Endothelial cell of umbilical vein (primary cell): ENCODE measurements around the gene KCNH5. TPM values are rescaled to one million over a fixed set of nuclear protein-coding genes. Genes with fewer than 3 reads are reported as not detected.

ENCODE experiments used
- BruUV-seq: library from RNA; stranded (reverse); fragments of 400-500 nt; replicated peaks from 2 replicates; lab custom pipeline; 2021; lab: Mats Ljungman, UMichigan
- CTCF ChIA-PET: fragments of 300-600, 350-600 bp; sonication (Branson Sonifier 250); formaldehyde crosslinking; loops from one replicate; lab custom pipeline; 2021; ENCODE audit warnings: antibody characterized with exemption, inconsistent platforms; lab: Charles Lee
- POLR2A ChIA-PET: fragments of 300-600, 350-600 bp; sonication (Branson Sonifier 250); formaldehyde crosslinking; loops from one replicate; lab custom pipeline; 2021; ENCODE audit warnings: antibody characterized with exemption, inconsistent platforms; lab: Charles Lee
- DNase-seq: peaks from one replicate; pipeline ENCODE4 v3.0.0-alpha.2; 2011; ENCODE audit warnings: low read depth, low spot score
- FAIRE-seq: peaks from 2 replicates; lab custom pipeline; 2011; peaks lifted over from hg19 to GRCh38; lab: Jason Lieb, UNC
- H2AFZ ChIP-seq: 2 replicates; pipeline ENCODE4 v1.6.0; 2012; ENCODE audit warnings: low read depth, low read length, control low read depth, inconsistent platforms
- H3K27ac ChIP-seq: 2 replicates; pipeline ENCODE4 v1.5.1; 2011; ENCODE audit warnings: low read depth, mild to moderate bottlenecking, control low read depth, low read length, moderate library complexity; ENCODE audit not compliant: insufficient read depth
- H3K27me3 ChIP-seq, 2 experiments: 2 replicates each; pipeline versions ENCODE4 v1.6.0 to v1.6.1; 2011; ENCODE audit warnings: low read length in 2 of 2, mixed read lengths in 1 of 2; ENCODE audit not compliant: control insufficient read depth in 2 of 2, insufficient read depth in 2 of 2
- H3K36me3 ChIP-seq, 2 experiments: 2 replicates in 1 of 2; 3 replicates in 1 of 2; pipeline ENCODE4 v1.5.1; 2011; ENCODE audit warnings: low read length in 2 of 2, mild to moderate bottlenecking in 1 of 2, moderate library complexity in 1 of 2; ENCODE audit not compliant: control insufficient read depth in 2 of 2, insufficient read depth in 2 of 2; ENCODE audit errors: extremely low read depth in 1 of 2
- H3K4me1 ChIP-seq: 3 replicates; pipeline ENCODE4 v1.5.1; 2011; ENCODE audit warnings: mild to moderate bottlenecking, low read length; ENCODE audit not compliant: control insufficient read depth, insufficient read depth; ENCODE audit errors: extremely low read depth
- H3K4me2 ChIP-seq: 2 replicates; pipeline ENCODE4 v1.6.1; 2011; ENCODE audit warnings: low read length, control low read depth, mixed read lengths; ENCODE audit not compliant: insufficient read depth
- H3K4me3 ChIP-seq, 3 experiments: fragments of 200-600 bp in 1 of 3; sonication (generic), shearing (Covaris generic) in 1 of 3; replicated peaks in 1 of 3; 2 replicates each; pipeline ENCODE4 v1.5.1; 2011 to 2016; ENCODE audit warnings: control low read depth in 3 of 3, low read length in 3 of 3, mild to moderate bottlenecking in 2 of 3, inconsistent platforms in 1 of 3, low read depth in 1 of 3, moderate library complexity in 1 of 3; ENCODE audit not compliant: insufficient read depth in 1 of 3
- H3K79me2 ChIP-seq: 2 replicates; pipeline ENCODE4 v1.6.0; 2012; ENCODE audit warnings: low read length, inconsistent platforms; ENCODE audit not compliant: control insufficient read depth, insufficient read depth
- H3K9ac ChIP-seq: replicated peaks from 2 replicates; pipeline ENCODE3; 2011; ENCODE audit warnings: low read length, control low read depth; ENCODE audit not compliant: insufficient read depth; ENCODE audit errors: extremely low read depth
- H3K9me1 ChIP-seq: replicated peaks from 3 replicates; pipeline ENCODE4 v1.6.0; 2011; ENCODE audit warnings: mild to moderate bottlenecking, low read length; ENCODE audit not compliant: control insufficient read depth, insufficient read depth; ENCODE audit errors: extremely low read depth
- H3K9me3 ChIP-seq: replicated peaks from 2 replicates; pipeline ENCODE4 v1.5.1; 2012; ENCODE audit warnings: low read length, inconsistent platforms; ENCODE audit not compliant: control insufficient read depth, insufficient read depth
- H4K20me1 ChIP-seq: replicated peaks from 2 replicates; pipeline ENCODE3; 2011; ENCODE audit warnings: mild to moderate bottlenecking, low read length; ENCODE audit not compliant: control insufficient read depth, insufficient read depth; ENCODE audit errors: extremely low read depth
- CTCF ChIP-seq, 2 donors: IDR thresholded peaks; 1 replicate in 1 of 2; 2 replicates in 1 of 2; pipeline ENCODE4 v1.5.1; 2011; ENCODE audit warnings: low read length in 2 of 2, mild to moderate bottlenecking in 2 of 2, moderate library complexity in 2 of 2, control low read depth in 1 of 2, inconsistent platforms in 1 of 2, low read depth in 1 of 2; ENCODE audit not compliant: insufficient read depth in 1 of 2; ENCODE audit errors: extremely low read depth in 1 of 2
- EZH2 ChIP-seq: IDR thresholded peaks from 2 replicates; pipeline ENCODE4 v1.6.1; 2012; ENCODE audit warnings: borderline replicate concordance, low read depth, mild to moderate bottlenecking, moderate library complexity, low read length, inconsistent platforms; ENCODE audit not compliant: severe bottlenecking
- FOS ChIP-seq: IDR thresholded peaks from 2 replicates; pipeline ENCODE4 v1.6.1; 2011; ENCODE audit warnings: mild to moderate bottlenecking, low read length, moderate library complexity, borderline replicate concordance; ENCODE audit not compliant: insufficient read depth
- GATA2 ChIP-seq: IDR thresholded peaks from 2 replicates; pipeline ENCODE4 v1.7.0; 2011; ENCODE audit warnings: low read depth, mild to moderate bottlenecking, moderate library complexity, mixed read lengths, low read length; ENCODE audit not compliant: insufficient read length, insufficient read depth
- JUN ChIP-seq: IDR thresholded peaks from 2 replicates; pipeline ENCODE4 v1.6.1; 2011; ENCODE audit warnings: borderline replicate concordance, low read depth; ENCODE audit not compliant: insufficient read length, insufficient read depth
- MAX ChIP-seq: IDR thresholded peaks from 2 replicates; pipeline ENCODE4 v1.6.1; 2011; ENCODE audit not compliant: insufficient read depth, insufficient read length
- MYC ChIP-seq: IDR thresholded peaks from one replicate; pipeline ENCODE4 v1.6.1; 2011; ENCODE audit warnings: mild to moderate bottlenecking, low read depth, low read length
- POLR2A ChIP-seq: IDR thresholded peaks from 2 replicates; pipeline ENCODE4 v1.6.1; 2012; ENCODE audit warnings: low read depth, mild to moderate bottlenecking, control low read depth, low read length
- POLR2AphosphoS5 ChIP-seq: IDR thresholded peaks from 2 replicates; pipeline ENCODE4 v1.6.1; 2012; ENCODE audit warnings: low read depth, mild to moderate bottlenecking, control low read depth, low read length, moderate library complexity; ENCODE audit not compliant: insufficient read depth
- dilution Hi-C: fragments of 300-500 bp; cut with MboI; formaldehyde crosslinking; loops from one replicate; pipeline ENCODE4 v1.15.0; 2019; ENCODE audit warnings: low sequenced_read_pairs; ENCODE audit not compliant: extremely low pct_ligation_motif_present
- intact Hi-C: fragments of 100-400 bp; cut with micrococcal nuclease; formaldehyde crosslinking; loops from one replicate; pipeline ENCODE4 v1.10.0; 2022
- polyA plus RNA-seq, 4 experiments: library from polyadenylated mRNA; depleted of rRNA in 3 of 4; stranded (reverse) in 3 of 4; unstranded in 1 of 4; fragments of >200 nt; gene quantifications; 2 replicates each; pipeline versions ENCODE4 v1.2.1 to v1.2.3, GENCODE V29; 2011 to 2012; ENCODE audit warnings: missing spikeins in 1 of 4
- total RNA-seq: library from RNA; stranded (reverse); gene quantifications from 2 replicates; pipeline ENCODE4 v1.2.3, GENCODE V29; 2021

The KCNH5 gene
- total and polyA plus RNA-seq, 2 donors (not counting 3 experiments of a cell fraction or from before 2014, with no cell fraction given) = not detected

- no TSS peak for BruUV-seq
- Histone ChIP-seq H3K36me3 (no peaks in the 10 kb centered on the region), H3K27ac (no peak overlapping the region), H3K27me3 (peaks cover 0 to 3% of the 10 kb centered on the region in 2 experiments), H3K9me3 (no peaks in the 10 kb centered on the region), H3K4me1 (no peaks in the 10 kb centered on the region), H3K9ac (no peak overlapping the region), H3K4me3 (no peak overlapping the region), H4K20me1 (no peaks in the 10 kb centered on the region), H3K9me1 (no peaks in the 10 kb centered on the region), H2AFZ (no peak overlapping the region), H3K4me2 (no peak overlapping the region), H3K79me2 (no peaks in the 10 kb centered on the region)
- dilution Hi-C loops = no loop called here
- no peak for DNase-seq
- CTCF ChIA-PET = no interaction called here
- TF ChIP-seq FOS (no peak), JUN (no peak), GATA2 (no peak), MYC (no peak), MAX (no peak), CTCF (IDR thresholded peaks at IDR 0.05; ENCODE audit: extremely low read depth in 1 of 2, insufficient read depth in 1 of 2, low read depth in 1 of 2, low read length in 2 of 2) (no peak)
- POLR2A ChIA-PET = no interaction called here
- intact Hi-C loops = no loop called here
- no peak for FAIRE-seq
Measured at GRCh38 chr14:62916551-62916950, 128.7 kb downstream of the KCNH5 start.

DNA sequence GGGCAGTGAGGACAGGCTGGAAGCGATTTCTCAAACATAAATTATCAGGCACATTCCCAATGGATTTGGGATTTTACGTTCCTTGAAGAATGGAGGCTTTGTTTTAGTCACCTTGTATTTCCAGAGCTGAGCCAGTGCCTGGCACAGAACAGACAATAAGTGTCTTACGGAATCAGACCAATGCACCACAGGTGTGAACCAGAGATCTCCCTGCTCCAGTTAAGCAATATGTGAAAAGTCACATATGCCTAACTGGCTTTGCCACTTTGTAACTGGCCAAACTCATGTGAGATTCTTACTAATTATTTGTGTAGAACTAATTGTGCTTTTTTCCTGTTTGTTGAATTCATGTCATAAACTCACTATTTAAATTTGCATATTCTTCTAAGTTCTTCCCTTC is 130.4 kb downstream of the KCNH5 start:
- H3K27ac ChIP-seq = no peak overlapping the region
- ChIA-PET POLR2A (no interaction called here), CTCF (no interaction called here)
- no peak overlapping the region for H2AFZ ChIP-seq
- BruUV-seq = no TSS peak
- H3K9ac ChIP-seq = no peak overlapping the region
- FAIRE-seq = no peak
- no peaks in the 10 kb centered on the region for H3K9me3 ChIP-seq
- H3K79me2 ChIP-seq = no peaks in the 10 kb centered on the region
- H3K36me3 ChIP-seq = no peaks in the 10 kb centered on the region
- no peak overlapping the region for H3K4me2 ChIP-seq
- H3K9me1 ChIP-seq = no peaks in the 10 kb centered on the region
- DNase-seq = no peak
- no peaks in the 10 kb centered on the region for H4K20me1 ChIP-seq
- intact Hi-C loops (no loop called here), dilution Hi-C loops (no loop called here)
- H3K27me3 ChIP-seq = no peaks in the 10 kb centered on the region
- no peak for TF ChIP-seq FOS
- no peak for TF ChIP-seq GATA2
- TF ChIP-seq JUN = no peak
- no peak for TF ChIP-seq CTCF (IDR thresholded peaks at IDR 0.05; ENCODE audit: extremely low read depth in 1 of 2, insufficient read depth in 1 of 2, low read depth in 1 of 2, low read length in 2 of 2)
- no peak for TF ChIP-seq MAX
- TF ChIP-seq EZH2 = no peak
- no peak for TF ChIP-seq MYC
- TF ChIP-seq POLR2AphosphoS5 = no peak
- TF ChIP-seq POLR2A = no peak
- no peaks in the 10 kb centered on the region for H3K4me1 ChIP-seq
- H3K4me3 ChIP-seq = no peak overlapping the region
